ENCODE data around the gene GPR63.

The GPR63 gene

GRCh38 chr6:96792561-96793190 lies 44.6 kb downstream of the GPR63 start:
- in situ Hi-C loops (cut with MboI; ENCODE audit: low pct_unique_long_range_greater_than_20kb, low sequenced_read_pairs, unreplicated experiment), result no loop called here
- no peak for DNase-seq (ENCODE audit: low spot score)
- TF ChIP-seq, protein P1, sequence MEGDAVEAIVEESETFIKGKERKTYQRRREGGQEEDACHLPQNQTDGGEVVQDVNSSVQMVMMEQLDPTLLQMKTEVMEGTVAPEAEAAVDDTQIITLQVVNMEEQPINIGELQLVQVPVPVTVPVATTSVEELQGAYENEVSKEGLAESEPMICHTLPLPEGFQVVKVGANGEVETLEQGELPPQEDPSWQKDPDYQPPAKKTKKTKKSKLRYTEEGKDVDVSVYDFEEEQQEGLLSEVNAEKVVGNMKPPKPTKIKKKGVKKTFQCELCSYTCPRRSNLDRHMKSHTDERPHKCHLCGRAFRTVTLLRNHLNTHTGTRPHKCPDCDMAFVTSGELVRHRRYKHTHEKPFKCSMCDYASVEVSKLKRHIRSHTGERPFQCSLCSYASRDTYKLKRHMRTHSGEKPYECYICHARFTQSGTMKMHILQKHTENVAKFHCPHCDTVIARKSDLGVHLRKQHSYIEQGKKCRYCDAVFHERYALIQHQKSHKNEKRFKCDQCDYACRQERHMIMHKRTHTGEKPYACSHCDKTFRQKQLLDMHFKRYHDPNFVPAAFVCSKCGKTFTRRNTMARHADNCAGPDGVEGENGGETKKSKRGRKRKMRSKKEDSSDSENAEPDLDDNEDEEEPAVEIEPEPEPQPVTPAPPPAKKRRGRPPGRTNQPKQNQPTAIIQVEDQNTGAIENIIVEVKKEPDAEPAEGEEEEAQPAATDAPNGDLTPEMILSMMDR (IDR thresholded peaks at IDR 0.05; ENCODE audit: extremely low read depth, insufficient read depth, missing control alignments), result no peak

GRCh38 chr6:96789871-96790270 lies 47.4 kb downstream of the GPR63 start:
- no peak for DNase-seq (ENCODE audit: low spot score)
- TF ChIP-seq, protein P1 (IDR thresholded peaks at IDR 0.05; ENCODE audit: extremely low read depth, insufficient read depth, missing control alignments), result no peak
- in situ Hi-C loops (cut with MboI; ENCODE audit: low pct_unique_long_range_greater_than_20kb, low sequenced_read_pairs, unreplicated experiment), result no loop called here

DNA sequence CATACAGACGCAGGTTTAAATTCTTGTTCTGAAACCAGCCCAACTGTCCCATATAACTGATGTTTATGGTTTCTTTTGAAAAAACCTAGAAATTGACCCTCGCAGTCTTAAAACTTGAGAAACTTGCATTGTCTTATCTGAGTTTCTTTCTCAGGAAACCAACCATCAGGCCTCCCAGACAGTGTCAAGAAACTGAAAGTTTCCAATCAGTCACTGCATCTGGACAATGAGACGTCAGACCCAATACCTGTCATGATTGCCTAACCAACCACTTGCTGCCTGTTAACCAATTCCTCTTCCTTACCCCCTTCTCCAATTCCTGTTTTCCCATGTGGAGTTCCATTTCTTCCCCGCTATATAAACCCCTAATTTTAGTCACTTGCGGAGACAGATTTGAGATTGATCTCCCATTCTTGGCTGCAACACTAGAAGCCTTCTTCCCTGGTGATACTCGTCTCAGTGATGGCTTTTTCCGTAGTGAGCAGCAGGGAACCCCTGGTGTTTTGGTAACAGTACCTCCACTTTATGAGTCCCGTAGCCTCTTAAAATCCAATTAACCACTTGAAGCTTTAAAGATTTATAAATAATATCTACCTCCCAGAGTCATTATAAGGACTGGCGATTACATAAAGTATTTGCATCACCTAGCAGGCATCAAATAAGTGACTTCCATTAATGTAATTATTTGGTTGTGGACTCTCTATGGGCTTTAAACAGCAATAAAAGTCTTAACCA lies 49.3 kb downstream of the GPR63 start:
- TF ChIP-seq, protein P1 (IDR thresholded peaks at IDR 0.05; ENCODE audit: extremely low read depth, insufficient read depth, missing control alignments), result no peak
- in situ Hi-C loops (cut with MboI; ENCODE audit: low pct_unique_long_range_greater_than_20kb, low sequenced_read_pairs, unreplicated experiment), result no loop called here
- DNase-seq (ENCODE audit: low spot score), result no peak

DNA sequence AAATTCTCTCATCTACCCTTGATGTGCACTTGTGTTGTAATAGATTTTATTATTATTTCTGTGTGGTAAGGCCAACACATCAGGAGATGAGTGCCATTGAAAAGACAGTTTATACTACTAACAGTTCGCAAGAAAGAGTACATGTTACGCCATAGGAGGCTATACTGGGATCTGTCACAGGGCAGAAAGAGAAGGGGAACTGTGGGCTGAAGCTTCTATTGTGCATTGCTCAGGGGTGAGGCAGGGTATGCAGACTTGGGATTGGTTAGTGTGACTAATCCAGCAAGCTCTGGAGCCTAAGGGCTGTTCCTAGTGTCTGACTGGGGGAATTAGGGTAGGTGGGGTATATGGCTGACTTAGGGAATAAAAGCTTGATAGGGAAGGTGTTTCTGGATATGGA lies 50.9 kb downstream of the GPR63 start:
- in situ Hi-C loops (cut with MboI; ENCODE audit: low pct_unique_long_range_greater_than_20kb, low sequenced_read_pairs, unreplicated experiment), result no loop called here
- DNase-seq (ENCODE audit: low spot score), result no peak
- TF ChIP-seq, protein P1 (IDR thresholded peaks at IDR 0.05; ENCODE audit: extremely low read depth, insufficient read depth, missing control alignments), result no peak

- no peak for DNase-seq (ENCODE audit: low spot score)
- TF ChIP-seq, protein P1 (IDR thresholded peaks at IDR 0.05; ENCODE audit: extremely low read depth, insufficient read depth, missing control alignments), result no peak
- in situ Hi-C loops (cut with MboI; ENCODE audit: low pct_unique_long_range_greater_than_20kb, low sequenced_read_pairs, unreplicated experiment), result no loop called here
Observed at GRCh38 chr6:96784650-96785049, 52.6 kb downstream of the GPR63 start.

DNA sequence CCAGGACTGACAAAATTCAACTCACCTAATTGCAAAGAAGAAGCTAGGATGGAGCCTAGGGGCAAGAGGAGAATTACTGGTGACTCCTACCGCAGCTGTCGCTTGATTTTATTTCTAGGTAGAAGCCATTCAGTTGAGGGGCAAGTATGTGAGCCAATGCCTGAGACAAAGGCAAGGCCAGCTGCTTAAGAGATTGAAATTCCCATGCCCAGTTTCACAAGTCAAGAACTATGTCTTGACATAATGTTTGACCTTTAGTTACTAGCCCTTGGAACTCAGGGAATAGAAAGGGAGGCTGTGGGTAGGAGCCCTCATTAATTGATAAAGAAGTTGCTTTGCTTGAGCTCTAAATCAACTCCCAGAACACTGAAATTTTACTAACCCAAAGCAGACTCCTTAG lies 54.0 kb downstream of the GPR63 start:
- in situ Hi-C loops (cut with MboI; ENCODE audit: low pct_unique_long_range_greater_than_20kb, low sequenced_read_pairs, unreplicated experiment), result no loop called here
- DNase-seq (ENCODE audit: low spot score), result no peak
- TF ChIP-seq, protein P1 (IDR thresholded peaks at IDR 0.05; ENCODE audit: extremely low read depth, insufficient read depth, missing control alignments), result no peak

Data from GM13977 (cell line).